GM23338 (cell line): Measurements from ENCODE around the gene RBPJ. TPM values are rescaled to one million over a fixed set of nuclear protein-coding genes. Genes with fewer than 3 reads are reported as not detected.

Experiments
- ATAC-seq: fragments of 200-7000 bp; cut with Tn5 transposase; 3 replicates; pipeline ENCODE4 v1.9.1; 2020
- DNase-seq: peaks from one replicate; pipeline ENCODE4 v3.0.0-alpha.2; 2015; ENCODE audit warnings: low spot score
- H2AFZ ChIP-seq: fragments of 200-600 bp; sonication (generic); 2 replicates; pipeline ENCODE4 v1.8.0; 2016; ENCODE audit warnings: antibody characterized with exemption, mild to moderate bottlenecking, moderate library complexity
- H3F3A ChIP-seq: fragments of 200-600 bp; sonication (generic); replicated peaks from 2 replicates; pipeline ENCODE4 v1.8.0; 2017; ENCODE audit warnings: antibody characterized with exemption, mixed run types, low read depth
- H3K27ac ChIP-seq: fragments of 200-600 bp; sonication (generic); 2 replicates; pipeline ENCODE4 v1.6.1; 2016; ENCODE audit warnings: low read depth
- H3K27me3 ChIP-seq: fragments of 200-600 bp; sonication (generic); 2 replicates; pipeline ENCODE4 v1.8.0; 2016; ENCODE audit warnings: mild to moderate bottlenecking, mixed run types, moderate library complexity; ENCODE audit not compliant: insufficient read depth
- H3K36me3 ChIP-seq: fragments of 200-600 bp; sonication (generic); 2 replicates; pipeline ENCODE4 v1.8.0; 2016; ENCODE audit warnings: mild to moderate bottlenecking; ENCODE audit not compliant: insufficient read depth
- H3K4me1 ChIP-seq: fragments of 200-600 bp; sonication (generic); 2 replicates; pipeline ENCODE4 v1.8.0; 2016; ENCODE audit warnings: mild to moderate bottlenecking, moderate library complexity; ENCODE audit not compliant: insufficient read depth
- H3K4me2 ChIP-seq: fragments of 200-600 bp; sonication (generic); 2 replicates; pipeline ENCODE4 v1.7.1; 2017; ENCODE audit warnings: mixed run types
- H3K4me3 ChIP-seq: fragments of 200-600 bp; sonication (generic); 2 replicates; pipeline ENCODE4 v1.6.1; 2016; ENCODE audit warnings: mixed run types
- H3K79me2 ChIP-seq: fragments of 200-600 bp; sonication (generic); replicated peaks from 2 replicates; pipeline ENCODE4 v1.8.0; 2017; ENCODE audit warnings: mild to moderate bottlenecking; ENCODE audit not compliant: insufficient read depth
- H3K9me2 ChIP-seq: fragments of 200-600 bp; sonication (generic); 2 replicates; pipeline ENCODE4 v1.8.0; 2017; ENCODE audit not compliant: insufficient read depth
- H4K20me1 ChIP-seq: fragments of 200-600 bp; sonication (generic); replicated peaks from 2 replicates; pipeline ENCODE4 v1.8.0; 2017; ENCODE audit warnings: mild to moderate bottlenecking; ENCODE audit not compliant: insufficient read depth
- H3K27ac Mint-ChIP-seq: 2 replicates; pipeline ENCODE4 v1.8.0; 2020; ENCODE audit warnings: inconsistent platforms, mild to moderate bottlenecking, moderate library complexity, mixed read lengths
- H3K27me3 Mint-ChIP-seq: 3 replicates; pipeline ENCODE4 v1.8.0; 2022; ENCODE audit warnings: low read depth, mild to moderate bottlenecking, moderate library complexity, mixed read lengths, inconsistent platforms; ENCODE audit not compliant: insufficient read depth, poor library complexity
- H3K36me3 Mint-ChIP-seq: 3 replicates; pipeline ENCODE4 v1.8.0; 2021; ENCODE audit warnings: low read depth, mild to moderate bottlenecking, inconsistent platforms, moderate library complexity, mixed read lengths
- H3K4me1 Mint-ChIP-seq: 3 replicates; pipeline ENCODE4 v1.8.0; 2020; ENCODE audit warnings: mild to moderate bottlenecking, inconsistent platforms, mixed read lengths
- H3K4me3 Mint-ChIP-seq: 3 replicates; pipeline ENCODE4 v1.8.0; 2021; ENCODE audit warnings: moderate library complexity, mild to moderate bottlenecking, inconsistent platforms, mixed read lengths
- H3K9me3 Mint-ChIP-seq: 3 replicates; pipeline ENCODE4 v1.8.0; 2020; ENCODE audit warnings: moderate library complexity, mild to moderate bottlenecking, inconsistent platforms, mixed read lengths
- CREB1 ChIP-seq: fragments of 250-450 bp; sonication (Bioruptor Pico); IDR thresholded peaks from 2 replicates; pipeline ENCODE4 v1.5.0; 2020; ENCODE audit warnings: low read depth, mild to moderate bottlenecking, moderate library complexity
- EZH2 ChIP-seq: fragments of 200-600 bp; sonication (generic); IDR thresholded peaks from one replicate; pipeline ENCODE4 v1.8.0; 2017; ENCODE audit warnings: antibody characterized with exemption, mild to moderate bottlenecking, low read depth; ENCODE audit not compliant: unreplicated experiment
- EZH2phosphoT487 ChIP-seq: fragments of 200-600 bp; sonication (generic); IDR thresholded peaks from one replicate; pipeline ENCODE4 v1.8.1; 2018; ENCODE audit warnings: antibody characterized with exemption; ENCODE audit not compliant: unreplicated experiment
- JUNB ChIP-seq: IDR thresholded peaks from one replicate; pipeline ENCODE4 v1.6.1; 2016; ENCODE audit warnings: antibody characterized with exemption; ENCODE audit not compliant: unreplicated experiment
- NANOG ChIP-seq: IDR thresholded peaks from 2 replicates; pipeline ENCODE4 v1.6.1; 2016; ENCODE audit warnings: antibody characterized with exemption, borderline replicate concordance
- POLR2AphosphoS5 ChIP-seq: IDR thresholded peaks from 2 replicates; pipeline ENCODE4 v1.6.1; 2016; ENCODE audit warnings: antibody characterized with exemption, low read depth
- STAT1 ChIP-seq: IDR thresholded peaks from one replicate; pipeline ENCODE4 v1.6.1; 2016; ENCODE audit warnings: antibody characterized with exemption; ENCODE audit not compliant: unreplicated experiment
- ZNF114 ChIP-seq: fragments of 250-450 bp; sonication (Bioruptor Pico); IDR thresholded peaks from 2 replicates; pipeline ENCODE4 v1.5.0; 2020; ENCODE audit warnings: mild to moderate bottlenecking, moderate library complexity
- ZNF331 ChIP-seq: fragments of 250-450 bp; sonication (Bioruptor Pico); IDR thresholded peaks from 2 replicates; pipeline ENCODE4 v1.5.0; 2020; ENCODE audit warnings: low read depth, mild to moderate bottlenecking, moderate library complexity
- polyA plus RNA-seq: library from polyadenylated mRNA; unstranded; fragments of >200 nt; fragmentation: Nextera tagmentation; extraction: Ambion mirVana; gene quantifications from 2 replicates; pipeline ENCODE4 v1.2.1, GENCODE V29; 2016
- total RNA-seq: library from RNA; depleted of rRNA; stranded (reverse); fragments of >200 nt; shearing (Covaris generic); gene quantifications from 2 replicates; pipeline ENCODE4 v1.2.3, GENCODE V29; 2014
- TF ChIP-seq, protein P1 (sequence below), 2 experiments: fragments of 200-600 bp in 1 of 2; sonication (generic) in 1 of 2; conservative IDR thresholded peaks; 2 replicates each; pipeline versions ENCODE4 v1.5.1 to v1.6.1; 2016 to 2017; ENCODE audit warnings: antibody characterized with exemption in 2 of 2, low read depth in 2 of 2, mild to moderate bottlenecking in 2 of 2, moderate library complexity in 1 of 2
- TF ChIP-seq, protein P2 (sequence below): IDR thresholded peaks from one replicate; pipeline ENCODE4 v1.6.1; 2018; ENCODE audit warnings: antibody characterized with exemption; ENCODE audit not compliant: unreplicated experiment
- TF ChIP-seq, protein P3 (sequence below): IDR thresholded peaks from 2 replicates; pipeline ENCODE4 v1.6.1; 2016; ENCODE audit warnings: antibody characterized with exemption
- TF ChIP-seq, protein P4 (sequence below): fragments of 250-450 bp; sonication (Bioruptor Pico); IDR thresholded peaks from 2 replicates; pipeline ENCODE4 v1.5.0; 2020; ENCODE audit warnings: mild to moderate bottlenecking, moderate library complexity

The RBPJ gene
- total and polyA plus RNA-seq, 2 experiments from 2014 or later: 212 to 457 TPM

DNA sequence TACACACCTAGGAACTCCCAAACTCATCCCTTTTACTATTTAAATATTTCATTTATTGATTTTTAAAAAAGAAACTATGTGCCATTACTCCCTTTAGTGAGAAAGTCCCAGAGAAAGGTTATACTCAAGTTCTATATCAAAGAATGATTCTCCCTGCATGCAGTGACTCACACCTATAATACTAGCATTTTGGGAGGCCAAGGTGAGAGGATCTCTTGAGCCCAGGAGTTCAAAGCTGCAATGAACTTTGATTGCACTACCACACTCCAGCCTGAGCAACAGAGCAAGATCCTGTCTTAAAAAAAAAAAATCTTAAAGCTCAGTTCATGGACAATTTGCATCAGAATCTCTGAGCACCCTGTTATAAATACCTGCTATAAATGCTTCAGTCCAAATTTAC lies 9.2 kb upstream of the RBPJ start:
- Mint-ChIP-seq H3K36me3 (peaks cover 16% of the 10 kb centered on the region), H3K4me1 (peaks cover 4% of the 10 kb centered on the region; the same call in 2 of the 3 replicates), H3K4me3 (no peak overlapping the region), H3K9me3 (peaks cover 18% of the 10 kb centered on the region), H3K27ac (no peak overlapping the region), H3K27me3 (peaks cover 3% of the 10 kb centered on the region)
- H3F3A ChIP-seq: peaks cover 4% of the 10 kb centered on the region; the same call in 1 of the 2 replicates
- H4K20me1 ChIP-seq: no peaks in the 10 kb centered on the region
- no peak overlapping the region for H3K4me2 ChIP-seq
- H3K4me1 ChIP-seq: no peaks in the 10 kb centered on the region; the same call in 1 of the 2 replicates
- H3K27ac ChIP-seq: no peak overlapping the region
- DNase-seq (no peak), ATAC-seq (no peak)
- no peaks in the 10 kb centered on the region for H3K79me2 ChIP-seq
- H2AFZ ChIP-seq: no peak overlapping the region
- H3K4me3 ChIP-seq: no peak overlapping the region
- no peaks in the 10 kb centered on the region for H3K27me3 ChIP-seq
- TF ChIP-seq, protein P1, sequence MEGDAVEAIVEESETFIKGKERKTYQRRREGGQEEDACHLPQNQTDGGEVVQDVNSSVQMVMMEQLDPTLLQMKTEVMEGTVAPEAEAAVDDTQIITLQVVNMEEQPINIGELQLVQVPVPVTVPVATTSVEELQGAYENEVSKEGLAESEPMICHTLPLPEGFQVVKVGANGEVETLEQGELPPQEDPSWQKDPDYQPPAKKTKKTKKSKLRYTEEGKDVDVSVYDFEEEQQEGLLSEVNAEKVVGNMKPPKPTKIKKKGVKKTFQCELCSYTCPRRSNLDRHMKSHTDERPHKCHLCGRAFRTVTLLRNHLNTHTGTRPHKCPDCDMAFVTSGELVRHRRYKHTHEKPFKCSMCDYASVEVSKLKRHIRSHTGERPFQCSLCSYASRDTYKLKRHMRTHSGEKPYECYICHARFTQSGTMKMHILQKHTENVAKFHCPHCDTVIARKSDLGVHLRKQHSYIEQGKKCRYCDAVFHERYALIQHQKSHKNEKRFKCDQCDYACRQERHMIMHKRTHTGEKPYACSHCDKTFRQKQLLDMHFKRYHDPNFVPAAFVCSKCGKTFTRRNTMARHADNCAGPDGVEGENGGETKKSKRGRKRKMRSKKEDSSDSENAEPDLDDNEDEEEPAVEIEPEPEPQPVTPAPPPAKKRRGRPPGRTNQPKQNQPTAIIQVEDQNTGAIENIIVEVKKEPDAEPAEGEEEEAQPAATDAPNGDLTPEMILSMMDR (conservative IDR thresholded peaks at IDR 0.05; ENCODE audit: low read depth in 2 of 2): no peak
- no peak for TF ChIP-seq STAT1
- no peak for TF ChIP-seq EZH2phosphoT487
- TF ChIP-seq, protein P2, sequence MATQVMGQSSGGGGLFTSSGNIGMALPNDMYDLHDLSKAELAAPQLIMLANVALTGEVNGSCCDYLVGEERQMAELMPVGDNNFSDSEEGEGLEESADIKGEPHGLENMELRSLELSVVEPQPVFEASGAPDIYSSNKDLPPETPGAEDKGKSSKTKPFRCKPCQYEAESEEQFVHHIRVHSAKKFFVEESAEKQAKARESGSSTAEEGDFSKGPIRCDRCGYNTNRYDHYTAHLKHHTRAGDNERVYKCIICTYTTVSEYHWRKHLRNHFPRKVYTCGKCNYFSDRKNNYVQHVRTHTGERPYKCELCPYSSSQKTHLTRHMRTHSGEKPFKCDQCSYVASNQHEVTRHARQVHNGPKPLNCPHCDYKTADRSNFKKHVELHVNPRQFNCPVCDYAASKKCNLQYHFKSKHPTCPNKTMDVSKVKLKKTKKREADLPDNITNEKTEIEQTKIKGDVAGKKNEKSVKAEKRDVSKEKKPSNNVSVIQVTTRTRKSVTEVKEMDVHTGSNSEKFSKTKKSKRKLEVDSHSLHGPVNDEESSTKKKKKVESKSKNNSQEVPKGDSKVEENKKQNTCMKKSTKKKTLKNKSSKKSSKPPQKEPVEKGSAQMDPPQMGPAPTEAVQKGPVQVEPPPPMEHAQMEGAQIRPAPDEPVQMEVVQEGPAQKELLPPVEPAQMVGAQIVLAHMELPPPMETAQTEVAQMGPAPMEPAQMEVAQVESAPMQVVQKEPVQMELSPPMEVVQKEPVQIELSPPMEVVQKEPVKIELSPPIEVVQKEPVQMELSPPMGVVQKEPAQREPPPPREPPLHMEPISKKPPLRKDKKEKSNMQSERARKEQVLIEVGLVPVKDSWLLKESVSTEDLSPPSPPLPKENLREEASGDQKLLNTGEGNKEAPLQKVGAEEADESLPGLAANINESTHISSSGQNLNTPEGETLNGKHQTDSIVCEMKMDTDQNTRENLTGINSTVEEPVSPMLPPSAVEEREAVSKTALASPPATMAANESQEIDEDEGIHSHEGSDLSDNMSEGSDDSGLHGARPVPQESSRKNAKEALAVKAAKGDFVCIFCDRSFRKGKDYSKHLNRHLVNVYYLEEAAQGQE: no peak
- no peak for TF ChIP-seq POLR2AphosphoS5
- no peak for TF ChIP-seq EZH2
- no peak for TF ChIP-seq NANOG
- TF ChIP-seq, protein P3, sequence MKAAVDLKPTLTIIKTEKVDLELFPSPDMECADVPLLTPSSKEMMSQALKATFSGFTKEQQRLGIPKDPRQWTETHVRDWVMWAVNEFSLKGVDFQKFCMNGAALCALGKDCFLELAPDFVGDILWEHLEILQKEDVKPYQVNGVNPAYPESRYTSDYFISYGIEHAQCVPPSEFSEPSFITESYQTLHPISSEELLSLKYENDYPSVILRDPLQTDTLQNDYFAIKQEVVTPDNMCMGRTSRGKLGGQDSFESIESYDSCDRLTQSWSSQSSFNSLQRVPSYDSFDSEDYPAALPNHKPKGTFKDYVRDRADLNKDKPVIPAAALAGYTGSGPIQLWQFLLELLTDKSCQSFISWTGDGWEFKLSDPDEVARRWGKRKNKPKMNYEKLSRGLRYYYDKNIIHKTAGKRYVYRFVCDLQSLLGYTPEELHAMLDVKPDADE: no peak
- TF ChIP-seq ZNF331 (CRISPR knock-in tag): no peak
- TF ChIP-seq ZNF114 (CRISPR knock-in tag): no peak
- TF ChIP-seq CREB1 (CRISPR knock-in tag): no peak
- TF ChIP-seq JUNB: no peak
- TF ChIP-seq, protein P4, sequence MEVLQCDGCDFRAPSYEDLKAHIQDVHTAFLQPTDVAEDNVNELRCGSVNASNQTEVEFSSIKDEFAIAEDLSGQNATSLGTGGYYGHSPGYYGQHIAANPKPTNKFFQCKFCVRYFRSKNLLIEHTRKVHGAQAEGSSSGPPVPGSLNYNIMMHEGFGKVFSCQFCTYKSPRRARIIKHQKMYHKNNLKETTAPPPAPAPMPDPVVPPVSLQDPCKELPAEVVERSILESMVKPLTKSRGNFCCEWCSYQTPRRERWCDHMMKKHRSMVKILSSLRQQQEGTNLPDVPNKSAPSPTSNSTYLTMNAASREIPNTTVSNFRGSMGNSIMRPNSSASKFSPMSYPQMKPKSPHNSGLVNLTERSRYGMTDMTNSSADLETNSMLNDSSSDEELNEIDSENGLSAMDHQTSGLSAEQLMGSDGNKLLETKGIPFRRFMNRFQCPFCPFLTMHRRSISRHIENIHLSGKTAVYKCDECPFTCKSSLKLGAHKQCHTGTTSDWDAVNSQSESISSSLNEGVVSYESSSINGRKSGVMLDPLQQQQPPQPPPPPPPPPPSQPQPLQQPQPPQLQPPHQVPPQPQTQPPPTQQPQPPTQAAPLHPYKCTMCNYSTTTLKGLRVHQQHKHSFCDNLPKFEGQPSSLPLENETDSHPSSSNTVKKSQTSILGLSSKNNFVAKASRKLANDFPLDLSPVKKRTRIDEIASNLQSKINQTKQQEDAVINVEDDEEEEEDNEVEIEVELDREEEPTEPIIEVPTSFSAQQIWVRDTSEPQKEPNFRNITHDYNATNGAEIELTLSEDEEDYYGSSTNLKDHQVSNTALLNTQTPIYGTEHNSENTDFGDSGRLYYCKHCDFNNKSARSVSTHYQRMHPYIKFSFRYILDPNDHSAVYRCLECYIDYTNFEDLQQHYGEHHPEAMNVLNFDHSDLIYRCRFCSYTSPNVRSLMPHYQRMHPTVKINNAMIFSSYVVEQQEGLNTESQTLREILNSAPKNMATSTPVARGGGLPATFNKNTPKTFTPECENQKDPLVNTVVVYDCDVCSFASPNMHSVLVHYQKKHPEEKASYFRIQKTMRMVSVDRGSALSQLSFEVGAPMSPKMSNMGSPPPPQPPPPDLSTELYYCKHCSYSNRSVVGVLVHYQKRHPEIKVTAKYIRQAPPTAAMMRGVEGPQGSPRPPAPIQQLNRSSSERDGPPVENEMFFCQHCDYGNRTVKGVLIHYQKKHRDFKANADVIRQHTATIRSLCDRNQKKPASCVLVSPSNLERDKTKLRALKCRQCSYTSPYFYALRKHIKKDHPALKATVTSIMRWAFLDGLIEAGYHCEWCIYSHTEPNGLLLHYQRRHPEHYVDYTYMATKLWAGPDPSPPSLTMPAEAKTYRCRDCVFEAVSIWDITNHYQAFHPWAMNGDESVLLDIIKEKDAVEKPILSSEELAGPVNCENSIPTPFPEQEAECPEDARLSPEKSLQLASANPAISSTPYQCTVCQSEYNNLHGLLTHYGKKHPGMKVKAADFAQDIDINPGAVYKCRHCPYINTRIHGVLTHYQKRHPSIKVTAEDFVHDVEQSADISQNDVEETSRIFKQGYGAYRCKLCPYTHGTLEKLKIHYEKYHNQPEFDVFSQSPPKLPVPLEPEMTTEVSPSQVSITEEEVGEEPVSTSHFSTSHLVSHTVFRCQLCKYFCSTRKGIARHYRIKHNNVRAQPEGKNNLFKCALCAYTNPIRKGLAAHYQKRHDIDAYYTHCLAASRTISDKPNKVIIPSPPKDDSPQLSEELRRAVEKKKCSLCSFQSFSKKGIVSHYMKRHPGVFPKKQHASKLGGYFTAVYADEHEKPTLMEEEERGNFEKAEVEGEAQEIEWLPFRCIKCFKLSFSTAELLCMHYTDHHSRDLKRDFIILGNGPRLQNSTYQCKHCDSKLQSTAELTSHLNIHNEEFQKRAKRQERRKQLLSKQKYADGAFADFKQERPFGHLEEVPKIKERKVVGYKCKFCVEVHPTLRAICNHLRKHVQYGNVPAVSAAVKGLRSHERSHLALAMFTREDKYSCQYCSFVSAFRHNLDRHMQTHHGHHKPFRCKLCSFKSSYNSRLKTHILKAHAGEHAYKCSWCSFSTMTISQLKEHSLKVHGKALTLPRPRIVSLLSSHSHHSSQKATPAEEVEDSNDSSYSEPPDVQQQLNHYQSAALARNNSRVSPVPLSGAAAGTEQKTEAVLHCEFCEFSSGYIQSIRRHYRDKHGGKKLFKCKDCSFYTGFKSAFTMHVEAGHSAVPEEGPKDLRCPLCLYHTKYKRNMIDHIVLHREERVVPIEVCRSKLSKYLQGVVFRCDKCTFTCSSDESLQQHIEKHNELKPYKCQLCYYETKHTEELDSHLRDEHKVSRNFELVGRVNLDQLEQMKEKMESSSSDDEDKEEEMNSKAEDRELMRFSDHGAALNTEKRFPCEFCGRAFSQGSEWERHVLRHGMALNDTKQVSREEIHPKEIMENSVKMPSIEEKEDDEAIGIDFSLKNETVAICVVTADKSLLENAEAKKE (CRISPR knock-in tag): no peak
- no peaks in the 10 kb centered on the region for H3K36me3 ChIP-seq
- no peaks in the 10 kb centered on the region for H3K9me2 ChIP-seq
